HAP-1 (cell line): ENCODE measurements around the gene FBXO2.

Experiments
- DNase-seq, 2 experiments: peaks; one replicate each; pipeline ENCODE4 v3.0.0-alpha.2; 2016 to 2020; ENCODE audit warnings: low spot score in 2 of 2
- H3K27me3 ChIP-seq: fragments of 250-450 bp; sonication (Bioruptor Pico); 2 replicates; pipeline ENCODE4 v1.5.1; 2020; ENCODE audit warnings: low read depth, mild to moderate bottlenecking, moderate library complexity
- H3K36me3 ChIP-seq: fragments of 250-450 bp; sonication (Bioruptor Pico); replicated peaks from 2 replicates; pipeline ENCODE4 v1.5.1; 2020; ENCODE audit warnings: mild to moderate bottlenecking
- H3K4me1 ChIP-seq: fragments of 250-450 bp; sonication (Bioruptor Pico); 2 replicates; pipeline ENCODE4 v1.5.1; 2020; ENCODE audit warnings: mild to moderate bottlenecking
- H3K4me3 ChIP-seq: fragments of 250-450 bp; sonication (Bioruptor Pico); 2 replicates; pipeline ENCODE4 v1.5.1; 2020; ENCODE audit warnings: mild to moderate bottlenecking, moderate library complexity
- H3K9me3 ChIP-seq: fragments of 250-450 bp; sonication (Bioruptor Pico); 2 replicates; pipeline ENCODE4 v1.5.1; 2020; ENCODE audit warnings: mild to moderate bottlenecking, moderate library complexity
- in situ Hi-C: fragments of 300-500 bp; cut with MboI; formaldehyde crosslinking; loops from 3 replicates; pipeline ENCODE4 v1.14.3; 2020; ENCODE audit warnings: low sequenced_read_pairs, inconsistent platforms, mixed read lengths

FBXO2 gene, protein sequence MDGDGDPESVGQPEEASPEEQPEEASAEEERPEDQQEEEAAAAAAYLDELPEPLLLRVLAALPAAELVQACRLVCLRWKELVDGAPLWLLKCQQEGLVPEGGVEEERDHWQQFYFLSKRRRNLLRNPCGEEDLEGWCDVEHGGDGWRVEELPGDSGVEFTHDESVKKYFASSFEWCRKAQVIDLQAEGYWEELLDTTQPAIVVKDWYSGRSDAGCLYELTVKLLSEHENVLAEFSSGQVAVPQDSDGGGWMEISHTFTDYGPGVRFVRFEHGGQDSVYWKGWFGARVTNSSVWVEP

GRCh38 chr1:11654137-11654938 lies at the start of gene FBXO2, which contains the start of gene FBXO44:
TSS of gene FBXO2 (minus strand) at chr1:11654429. CDS start at chr1:11654340, 89 bp downstream.
TSS of gene FBXO44 (plus strand) at chr1:11654877. CDS start at chr1:11655836, 959 bp downstream.
- peak within 1 kb of the TSS; percentile 55 for H3K4me3 ChIP-seq
- DNase-seq, result peak; percentile 36 to 85
- no peaks in the 10 kb centered on the region for H3K27me3 ChIP-seq
- H3K4me1 ChIP-seq, result peaks cover 12% of the 10 kb centered on the region
- peaks cover 17% of the 10 kb centered on the region for H3K36me3 ChIP-seq
- in situ Hi-C loops, result no loop called here
- no peaks in the 10 kb centered on the region for H3K9me3 ChIP-seq

- Histone ChIP-seq H3K36me3 (no peaks in the 10 kb centered on the region), H3K9me3 (no peaks in the 10 kb centered on the region), H3K4me1 (peaks cover 4% of the 10 kb centered on the region), H3K27me3 (no peaks in the 10 kb centered on the region), H3K4me3 (no peak overlapping the region)
- DNase-seq, result no peak
- in situ Hi-C loops, result no loop called here
Measured at GRCh38 chr1:11703357-11704193, 49.3 kb upstream of the FBXO2 start.

- Histone ChIP-seq H3K4me1 (no peaks in the 10 kb centered on the region), H3K4me3 (no peak overlapping the region), H3K9me3 (no peaks in the 10 kb centered on the region), H3K27me3 (no peaks in the 10 kb centered on the region), H3K36me3 (no peaks in the 10 kb centered on the region)
- no peak for DNase-seq
- in situ Hi-C loops, result no loop called here
Measured at GRCh38 chr1:11701981-11702803, 48.0 kb upstream of the FBXO2 start.

GRCh38 chr1:11701551-11701961 lies 47.3 kb upstream of the FBXO2 start:
- DNase-seq, result no peak
- in situ Hi-C loops, result no loop called here
- Histone ChIP-seq H3K4me3 (no peak overlapping the region), H3K9me3 (no peaks in the 10 kb centered on the region), H3K27me3 (no peaks in the 10 kb centered on the region), H3K36me3 (no peaks in the 10 kb centered on the region), H3K4me1 (no peaks in the 10 kb centered on the region)

DNA sequence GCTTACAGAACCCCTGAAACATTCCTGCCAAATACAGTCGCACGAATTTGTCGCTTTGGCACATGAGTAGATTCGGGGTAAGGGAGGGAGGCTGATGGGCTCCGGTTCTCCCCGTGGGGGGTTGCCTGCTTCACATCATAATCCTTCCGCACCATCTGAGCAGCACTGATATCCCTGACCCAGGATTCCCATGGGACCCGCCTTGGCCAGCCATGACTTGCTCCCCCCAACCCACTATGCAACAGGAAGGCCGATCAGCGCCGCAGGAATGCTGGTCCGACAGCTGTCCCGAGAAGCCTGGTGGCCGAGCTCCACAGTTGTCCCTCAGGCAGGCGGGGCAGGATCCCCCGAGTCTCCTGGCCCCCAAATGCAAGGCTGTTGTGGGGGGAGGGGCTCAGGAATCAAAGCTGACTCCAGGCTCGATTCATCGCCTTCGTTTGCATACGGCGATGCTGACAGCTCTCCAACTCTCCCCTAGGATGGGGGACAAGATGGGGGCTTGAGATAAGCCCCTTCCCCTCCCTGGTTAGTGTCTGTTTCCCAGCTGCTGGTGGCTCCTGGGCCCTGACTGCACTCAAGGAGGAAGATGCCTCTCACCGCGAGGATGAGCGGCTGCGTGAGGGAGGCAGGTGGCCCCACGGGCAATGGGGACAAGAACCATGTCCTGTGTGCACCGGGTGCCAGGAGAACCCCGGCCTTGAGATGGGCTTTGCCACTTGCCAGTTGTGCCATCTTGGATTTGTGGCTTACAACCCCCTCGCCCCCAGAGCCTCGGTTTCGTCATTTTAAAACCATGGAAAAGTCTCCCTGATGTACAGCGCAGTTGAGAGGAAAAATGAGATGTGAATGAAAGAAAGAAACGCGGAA lies 46.6 kb upstream of the FBXO2 start:
- Histone ChIP-seq H3K4me1 (no peaks in the 10 kb centered on the region), H3K4me3 (no peak overlapping the region), H3K9me3 (no peaks in the 10 kb centered on the region), H3K27me3 (no peaks in the 10 kb centered on the region), H3K36me3 (no peaks in the 10 kb centered on the region)
- no peak for DNase-seq
- in situ Hi-C loops, result no loop called here

DNA sequence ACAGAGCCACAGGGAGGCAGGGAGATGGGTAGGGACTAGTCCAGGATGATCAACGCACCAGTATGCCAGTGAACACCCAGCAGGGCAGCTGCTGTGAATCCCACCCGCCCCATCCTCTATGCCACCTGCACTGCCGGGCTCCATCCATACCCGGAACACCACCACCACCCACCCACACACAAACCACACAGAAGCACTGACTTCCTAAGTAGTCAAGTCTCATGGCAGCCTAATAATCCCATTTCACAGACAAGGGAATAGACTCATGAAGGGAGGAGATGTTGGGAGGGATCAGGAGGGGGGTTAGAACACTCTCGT lies 43.6 kb upstream of the FBXO2 start:
- Histone ChIP-seq H3K27me3 (no peaks in the 10 kb centered on the region), H3K36me3 (no peaks in the 10 kb centered on the region), H3K9me3 (no peaks in the 10 kb centered on the region), H3K4me3 (no peak overlapping the region), H3K4me1 (no peaks in the 10 kb centered on the region)
- in situ Hi-C loops, result no loop called here
- no peak for DNase-seq

DNA sequence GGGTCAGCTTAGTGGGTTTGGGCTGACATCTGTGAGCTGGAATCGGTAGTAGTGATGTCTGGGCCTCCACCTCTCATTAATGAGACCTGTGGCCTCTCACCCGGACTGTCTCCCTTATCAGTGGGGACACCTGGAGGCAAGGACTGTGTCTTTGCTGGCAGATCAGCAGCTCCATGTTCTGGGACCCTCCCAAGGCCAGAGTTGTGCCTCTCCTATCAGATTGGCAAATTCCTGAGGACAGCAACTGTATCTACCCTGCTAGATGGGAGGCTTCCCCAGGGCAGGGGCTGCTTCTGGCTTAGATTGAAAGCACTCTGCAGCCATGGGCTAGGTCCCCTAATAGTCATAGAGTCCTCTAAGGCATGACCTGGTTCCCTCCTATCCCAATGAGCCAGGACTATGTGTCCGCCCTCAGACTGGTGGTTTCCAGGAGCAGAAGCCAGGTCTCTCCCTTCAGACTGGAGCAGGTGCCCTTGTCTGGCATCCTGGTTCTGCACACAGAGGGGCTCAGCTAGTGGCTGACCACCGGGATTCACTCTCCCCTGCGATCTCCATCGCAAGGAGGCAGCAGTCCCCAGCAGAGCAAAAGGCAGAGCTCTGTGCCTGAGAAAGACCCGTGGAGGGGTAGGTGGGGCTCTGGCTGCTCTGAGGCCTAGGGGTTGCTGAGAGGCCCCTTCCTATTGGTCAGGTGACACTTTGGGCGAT lies 43.1 kb upstream of the FBXO2 start:
- Histone ChIP-seq H3K4me3 (no peak overlapping the region), H3K9me3 (no peaks in the 10 kb centered on the region), H3K27me3 (no peaks in the 10 kb centered on the region), H3K36me3 (no peaks in the 10 kb centered on the region), H3K4me1 (no peaks in the 10 kb centered on the region)
- no peak for DNase-seq
- in situ Hi-C loops, result no loop called here

DNA sequence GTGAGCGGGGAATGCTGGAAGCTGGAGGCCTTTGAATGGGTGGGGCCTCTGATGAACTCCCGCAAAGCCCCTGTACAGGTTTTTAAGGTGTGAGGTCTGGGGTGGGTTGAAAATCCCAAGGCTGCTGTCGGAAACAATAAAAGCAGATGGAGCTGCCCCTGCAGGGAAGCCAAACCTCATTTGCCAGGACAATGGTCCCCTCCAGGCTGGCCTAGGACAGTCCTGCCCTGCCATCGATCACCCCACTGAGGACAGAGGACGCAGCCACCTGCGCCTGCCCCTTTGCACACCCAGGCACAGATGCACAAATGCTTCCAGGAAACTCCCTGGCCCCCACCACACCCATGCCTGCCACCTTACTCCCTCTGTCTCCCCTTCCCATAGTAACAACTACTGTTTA lies 41.6 kb upstream of the FBXO2 start:
- H3K4me1 ChIP-seq, result no peaks in the 10 kb centered on the region; the same call in 1 of the 2 replicates
- H3K27me3 ChIP-seq, result peaks cover 3% of the 10 kb centered on the region; the same call in 1 of the 2 replicates
- no peak overlapping the region for H3K4me3 ChIP-seq
- in situ Hi-C loops, result no loop called here
- no peaks in the 10 kb centered on the region for H3K9me3 ChIP-seq
- H3K36me3 ChIP-seq, result no peaks in the 10 kb centered on the region
- no peak for DNase-seq

DNA sequence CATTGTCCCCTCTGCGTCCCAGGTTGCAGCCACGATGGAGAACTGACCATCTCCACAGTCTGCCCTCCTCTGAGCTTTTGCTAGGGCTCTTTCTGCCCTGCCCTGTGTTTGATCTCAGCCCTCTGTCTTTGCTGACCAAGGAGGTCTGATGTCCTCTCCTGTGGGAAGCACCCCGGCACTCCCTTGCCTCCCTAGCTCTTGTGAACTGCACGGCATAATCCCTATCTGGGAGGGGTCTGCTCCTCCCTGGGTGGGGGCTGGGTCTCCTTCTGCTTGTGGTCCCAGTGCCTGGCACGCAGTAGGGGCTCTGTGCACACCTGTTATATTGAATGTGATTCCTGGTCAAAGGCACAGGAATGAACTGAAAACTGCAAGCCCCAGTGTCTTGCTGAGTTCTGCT lies 39.7 kb upstream of the FBXO2 start:
- no peaks in the 10 kb centered on the region for H3K9me3 ChIP-seq
- no peaks in the 10 kb centered on the region for H3K36me3 ChIP-seq
- in situ Hi-C loops, result no loop called here
- H3K27me3 ChIP-seq, result peaks cover 3% of the 10 kb centered on the region; the same call in 1 of the 2 replicates
- H3K4me1 ChIP-seq, result peaks cover 19% of the 10 kb centered on the region
- H3K4me3 ChIP-seq, result no peak overlapping the region
- no peak for DNase-seq

GRCh38 chr1:11693024-11693590 lies 38.9 kb upstream of the FBXO2 start:
- Histone ChIP-seq H3K9me3 (no peaks in the 10 kb centered on the region), H3K4me3 (no peak overlapping the region), H3K4me1 (peaks cover 21% of the 10 kb centered on the region), H3K36me3 (no peaks in the 10 kb centered on the region), H3K27me3 (peaks cover 3% of the 10 kb centered on the region; the same call in 1 of the 2 replicates)
- DNase-seq, result no peak
- in situ Hi-C loops, result no loop called here

DNA sequence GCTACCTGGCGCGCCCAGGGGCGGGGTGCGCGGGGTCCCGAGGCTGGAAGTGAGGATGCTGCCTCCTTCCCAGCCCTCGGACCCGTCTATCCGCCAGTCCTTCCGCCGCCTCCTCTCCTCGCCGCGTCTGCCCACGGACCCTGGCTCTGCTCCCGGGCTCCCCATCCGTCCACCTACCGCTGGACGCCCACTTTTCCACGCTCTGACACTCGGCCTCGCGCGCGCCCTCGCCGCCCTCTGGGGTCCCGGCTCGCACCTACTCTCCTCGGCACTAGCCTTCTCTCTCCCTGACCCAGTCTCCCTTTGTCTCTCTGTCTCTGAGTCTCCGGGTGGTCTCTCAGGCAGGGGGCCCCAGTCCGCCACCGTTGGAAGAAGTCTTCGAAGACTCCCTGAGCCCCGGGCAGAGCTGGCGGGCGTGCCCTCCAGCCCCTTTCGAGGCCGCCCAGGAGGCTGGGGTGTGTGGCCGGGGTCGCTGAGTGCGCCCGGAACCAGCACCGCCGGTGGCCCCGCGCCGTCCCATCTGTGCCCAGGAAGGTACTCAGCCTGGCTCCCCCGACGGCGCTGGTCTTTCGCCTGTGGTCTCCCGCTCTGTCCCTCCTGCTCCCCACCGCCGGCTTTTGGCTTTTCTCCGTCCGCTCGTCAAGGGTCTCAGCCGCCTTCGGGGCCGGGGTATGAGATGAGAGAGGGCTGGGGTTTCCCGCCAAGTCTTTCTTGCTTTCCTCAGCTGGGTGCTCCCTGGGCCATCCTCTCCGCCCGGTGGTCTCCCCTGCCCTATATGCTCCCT lies 37.9 kb upstream of the FBXO2 start:
- H3K27me3 ChIP-seq, result peaks cover 3% of the 10 kb centered on the region; the same call in 1 of the 2 replicates
- H3K4me3 ChIP-seq, result peak overlapping the region; percentile 17
- H3K9me3 ChIP-seq, result no peaks in the 10 kb centered on the region
- DNase-seq, result no peak
- no peaks in the 10 kb centered on the region for H3K36me3 ChIP-seq
- in situ Hi-C loops, result no loop called here
- H3K4me1 ChIP-seq, result peaks cover 21% of the 10 kb centered on the region
